PC-9 (cell line): ENCODE results near the gene FN3K. TPM values are rescaled to one million over a fixed set of nuclear protein-coding genes. Genes with fewer than 3 reads are reported as not detected.

ENCODE experiments used
- BruUV-seq: library from RNA; stranded (reverse); fragments of 400-500 nt; replicated peaks from 2 replicates; lab custom pipeline; 2021; lab: Mats Ljungman, UMichigan
- CTCF ChIA-PET: fragments of 300-600 bp; sonication (Branson Sonifier 250); formaldehyde crosslinking; loops from one replicate; lab custom pipeline; 2022; ENCODE audit warnings: antibody characterized with exemption; lab: Charles Lee
- POLR2A ChIA-PET: fragments of 300-600 bp; sonication (Branson Sonifier 250); formaldehyde crosslinking; loops from one replicate; lab custom pipeline; 2022; ENCODE audit warnings: antibody characterized with exemption; ENCODE audit not compliant: unreplicated experiment; lab: Charles Lee
- DNase-seq, 2 experiments: peaks; one replicate each; pipeline versions ENCODE4 v3.0.0 to v3.0.0-alpha.2; 2015 to 2022; ENCODE audit warnings: mixed read lengths in 1 of 2
- H2AFZ ChIP-seq: fragments of 200-600 bp; sonication (generic); 2 replicates; pipeline ENCODE4 v1.8.1; 2017; ENCODE audit warnings: antibody characterized with exemption
- H3F3A ChIP-seq: fragments of 200-600 bp; sonication (generic); 2 replicates; pipeline ENCODE4 v1.8.1; 2017; ENCODE audit warnings: antibody characterized with exemption, mild to moderate bottlenecking, low read depth; ENCODE audit not compliant: insufficient read depth
- H3K27ac ChIP-seq: fragments of 200-600 bp; sonication (generic); 2 replicates; pipeline ENCODE4 v1.6.1; 2016; ENCODE audit warnings: mixed run types
- H3K27me3 ChIP-seq: fragments of 200-600 bp; sonication (generic); 2 replicates; pipeline ENCODE4 v1.6.1; 2016; ENCODE audit warnings: low read depth, mixed run types; ENCODE audit not compliant: insufficient read depth
- H3K36me3 ChIP-seq: fragments of 200-600 bp; sonication (generic); 2 replicates; pipeline ENCODE4 v1.6.1; 2016; ENCODE audit warnings: low read depth, mixed run types
- H3K4me1 ChIP-seq: fragments of 200-600 bp; sonication (generic); replicated peaks from 2 replicates; pipeline ENCODE4 v1.6.1; 2016; ENCODE audit warnings: mixed run types; ENCODE audit not compliant: insufficient read depth
- H3K4me2 ChIP-seq: fragments of 200-600 bp; sonication (generic); 2 replicates; pipeline ENCODE4 v1.6.1; 2017; ENCODE audit warnings: mixed run types
- H3K4me3 ChIP-seq: fragments of 200-600 bp; sonication (generic); 2 replicates; pipeline ENCODE4 v1.6.1; 2016; ENCODE audit warnings: mixed run types
- H3K79me2 ChIP-seq: fragments of 200-600 bp; sonication (generic); 2 replicates; pipeline ENCODE4 v1.6.1; 2017; ENCODE audit warnings: low read depth, mixed run types
- H3K9me2 ChIP-seq: fragments of 200-600 bp; sonication (generic); 2 replicates; pipeline ENCODE4 v1.8.1; 2017; ENCODE audit warnings: mild to moderate bottlenecking; ENCODE audit not compliant: insufficient read depth
- H3K9me3 ChIP-seq: fragments of 200-600 bp; sonication (generic); 2 replicates; pipeline ENCODE4 v1.8.1; 2016; ENCODE audit warnings: low read depth; ENCODE audit not compliant: insufficient read depth
- H4K20me1 ChIP-seq: fragments of 200-600 bp; sonication (generic); 2 replicates; pipeline ENCODE4 v1.8.1; 2017; ENCODE audit not compliant: insufficient read depth
- EZH2 ChIP-seq: fragments of 200-600 bp; sonication (generic); IDR thresholded peaks from 2 replicates; pipeline ENCODE4 v1.8.0; 2017; ENCODE audit warnings: antibody characterized with exemption, low read depth
- intact Hi-C: fragments of 100-400 bp; cut with micrococcal nuclease; formaldehyde crosslinking; loops from one replicate; pipeline ENCODE4 v1.10.0; 2022; ENCODE audit not compliant: unreplicated experiment
- total RNA-seq: library from RNA; stranded (reverse); gene quantifications from 2 replicates; pipeline ENCODE4 v1.2.3, GENCODE V29; 2021
- TF ChIP-seq, protein P1 (sequence below): fragments of 200-600 bp; sonication (generic); conservative IDR thresholded peaks from 2 replicates; pipeline ENCODE4 v1.6.1; 2017; ENCODE audit warnings: mixed run types, antibody characterized with exemption, mild to moderate bottlenecking, moderate library complexity

FN3K gene
- total RNA-seq, 1 experiment from 2014 or later, result 14.0 TPM

DNA sequence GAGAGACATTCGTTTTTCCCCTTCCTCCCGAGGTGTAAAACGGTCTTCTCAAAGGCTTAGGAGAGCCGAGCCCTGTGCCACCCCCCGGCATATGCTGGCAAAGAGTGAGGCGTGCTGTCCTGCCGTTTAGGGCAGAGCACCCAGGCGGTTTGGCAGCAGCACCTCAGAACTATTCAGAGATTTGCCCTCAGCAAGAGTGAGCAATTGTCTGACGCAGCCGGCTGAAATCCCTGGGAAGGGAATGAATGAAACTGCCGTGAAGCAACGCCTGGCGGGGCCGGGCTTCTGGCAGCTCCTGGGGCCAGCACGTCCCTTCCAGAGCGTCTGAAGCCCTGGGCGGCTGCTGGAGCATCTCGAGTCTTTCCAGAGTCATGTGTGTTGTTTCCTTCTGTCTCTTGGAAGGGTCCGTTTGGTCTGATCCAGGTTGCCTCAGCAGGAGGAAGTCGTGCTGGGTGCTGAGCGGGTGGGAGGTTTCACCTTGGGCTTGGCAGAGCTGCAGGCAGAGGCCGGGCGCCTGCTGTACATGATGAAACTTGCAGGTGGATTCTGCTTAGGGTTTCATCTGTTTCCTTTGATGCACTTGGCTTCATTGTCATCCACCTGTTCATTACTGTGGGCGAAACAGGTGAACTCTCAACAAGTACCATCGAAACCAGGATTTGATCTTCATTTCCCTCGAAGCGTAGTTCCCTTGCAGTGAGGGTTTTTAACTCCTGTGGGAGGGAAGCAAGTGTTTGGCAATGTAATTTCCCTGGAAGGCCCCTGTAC lies 51.9 kb downstream of the FN3K start:
- no peaks in the 10 kb centered on the region for H3K9me3 ChIP-seq
- DNase-seq, result no peak
- no peaks in the 10 kb centered on the region for H3K9me2 ChIP-seq
- no peaks in the 10 kb centered on the region for H3K36me3 ChIP-seq
- H3K79me2 ChIP-seq, result no peaks in the 10 kb centered on the region
- no peaks in the 10 kb centered on the region for H3F3A ChIP-seq
- H3K27ac ChIP-seq, result no peak overlapping the region
- H2AFZ ChIP-seq, result no peak overlapping the region
- ChIA-PET POLR2A (no interaction called here), CTCF (interaction anchor here (0.7 to 0.9 kb wide), 2 partner anchors 265 to 525 kb away, joined by 3 read pairs; no protein-coding TSS in a partner anchor)
- no TSS peak for BruUV-seq
- no peaks in the 10 kb centered on the region for H3K27me3 ChIP-seq
- H4K20me1 ChIP-seq, result no peaks in the 10 kb centered on the region
- H3K4me2 ChIP-seq, result no peak overlapping the region
- intact Hi-C loops, result no loop called here
- no peaks in the 10 kb centered on the region for H3K4me1 ChIP-seq
- no peak for TF ChIP-seq EZH2
- TF ChIP-seq, protein P1, sequence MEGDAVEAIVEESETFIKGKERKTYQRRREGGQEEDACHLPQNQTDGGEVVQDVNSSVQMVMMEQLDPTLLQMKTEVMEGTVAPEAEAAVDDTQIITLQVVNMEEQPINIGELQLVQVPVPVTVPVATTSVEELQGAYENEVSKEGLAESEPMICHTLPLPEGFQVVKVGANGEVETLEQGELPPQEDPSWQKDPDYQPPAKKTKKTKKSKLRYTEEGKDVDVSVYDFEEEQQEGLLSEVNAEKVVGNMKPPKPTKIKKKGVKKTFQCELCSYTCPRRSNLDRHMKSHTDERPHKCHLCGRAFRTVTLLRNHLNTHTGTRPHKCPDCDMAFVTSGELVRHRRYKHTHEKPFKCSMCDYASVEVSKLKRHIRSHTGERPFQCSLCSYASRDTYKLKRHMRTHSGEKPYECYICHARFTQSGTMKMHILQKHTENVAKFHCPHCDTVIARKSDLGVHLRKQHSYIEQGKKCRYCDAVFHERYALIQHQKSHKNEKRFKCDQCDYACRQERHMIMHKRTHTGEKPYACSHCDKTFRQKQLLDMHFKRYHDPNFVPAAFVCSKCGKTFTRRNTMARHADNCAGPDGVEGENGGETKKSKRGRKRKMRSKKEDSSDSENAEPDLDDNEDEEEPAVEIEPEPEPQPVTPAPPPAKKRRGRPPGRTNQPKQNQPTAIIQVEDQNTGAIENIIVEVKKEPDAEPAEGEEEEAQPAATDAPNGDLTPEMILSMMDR, result no peak
- no peak overlapping the region for H3K4me3 ChIP-seq

DNA sequence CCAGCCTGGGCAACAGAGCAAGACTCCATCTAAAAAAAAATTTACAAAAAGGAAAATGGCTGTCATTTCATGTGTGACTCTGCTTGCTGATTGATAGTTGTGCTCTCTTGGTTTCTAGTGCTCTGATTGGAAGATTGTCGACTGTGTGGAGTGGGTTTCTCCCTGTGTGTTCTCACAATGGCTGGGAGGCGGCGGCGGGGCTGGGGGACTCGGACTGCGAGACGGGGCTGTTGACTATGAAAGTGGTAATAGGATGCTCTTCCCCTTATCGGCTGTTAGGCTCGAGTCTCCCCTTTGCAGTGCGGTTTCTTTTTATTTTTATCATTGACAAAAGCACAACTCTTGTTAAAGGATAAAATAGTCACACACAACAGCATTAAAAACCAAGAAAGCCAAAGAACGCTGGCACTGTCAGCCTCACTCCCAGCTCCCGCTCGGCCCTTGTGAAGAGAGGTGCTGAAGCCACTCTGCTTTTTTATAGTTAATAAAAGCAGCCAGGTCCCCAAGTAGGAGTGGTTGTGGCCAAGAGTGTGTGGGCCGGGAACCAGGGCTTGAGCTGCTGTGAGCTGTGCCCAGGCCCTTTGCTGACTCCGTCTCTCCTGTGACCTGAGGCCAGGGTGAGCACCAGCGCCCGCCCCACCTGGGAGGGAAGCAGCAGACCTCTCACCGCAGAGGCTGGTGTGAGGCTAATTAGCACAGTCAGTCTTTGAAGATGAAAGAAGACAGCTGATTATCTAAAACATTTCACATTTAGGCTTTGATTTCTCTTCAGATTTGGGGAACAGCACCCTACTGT lies 53.0 kb downstream of the FN3K start:
- H3K27ac ChIP-seq, result no peak overlapping the region
- no peak overlapping the region for H3K4me2 ChIP-seq
- H3K79me2 ChIP-seq, result no peaks in the 10 kb centered on the region
- H2AFZ ChIP-seq, result no peak overlapping the region
- H3K36me3 ChIP-seq, result no peaks in the 10 kb centered on the region
- H3K27me3 ChIP-seq, result no peaks in the 10 kb centered on the region
- no TSS peak for BruUV-seq
- no peaks in the 10 kb centered on the region for H3K4me1 ChIP-seq
- DNase-seq, result no peak
- intact Hi-C loops, result no loop called here
- no peak overlapping the region for H3K4me3 ChIP-seq
- no peaks in the 10 kb centered on the region for H3F3A ChIP-seq
- TF ChIP-seq, protein P1, result no peak
- no peak for TF ChIP-seq EZH2
- no peaks in the 10 kb centered on the region for H4K20me1 ChIP-seq
- H3K9me2 ChIP-seq, result no peaks in the 10 kb centered on the region
- ChIA-PET POLR2A (no interaction called here), CTCF (interaction anchor here (0.9 kb wide), 1 partner anchor 527 kb away, joined by 3 read pairs; no protein-coding TSS in a partner anchor)
- H3K9me3 ChIP-seq, result no peaks in the 10 kb centered on the region

DNA sequence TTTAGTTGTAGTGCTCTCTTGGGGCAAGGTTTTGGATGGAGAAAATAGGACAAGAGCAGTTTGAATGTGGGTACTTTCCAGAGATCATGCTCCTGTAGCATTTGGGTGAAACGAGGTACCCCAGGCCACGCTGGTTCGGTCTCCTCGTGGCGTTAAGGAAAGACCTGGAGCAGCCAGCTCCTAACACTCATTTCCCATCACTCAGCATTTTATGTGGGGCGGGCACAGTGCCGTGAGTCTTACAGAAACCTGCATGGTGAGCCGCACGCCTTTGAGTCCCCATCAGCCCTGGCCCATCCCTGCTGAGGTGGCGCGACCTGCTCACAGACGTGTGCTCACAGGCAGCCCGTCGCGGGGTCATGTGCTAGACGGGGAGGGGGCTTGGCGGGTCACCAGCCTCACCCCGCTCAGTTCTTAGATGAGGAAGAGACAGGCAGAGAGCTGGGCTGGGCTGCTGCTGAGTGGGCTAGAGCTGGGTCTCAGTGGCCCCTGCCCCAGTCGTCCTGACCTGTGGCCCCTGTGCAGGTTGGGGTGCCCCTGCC lies 53.7 kb downstream of the FN3K start:
- intact Hi-C loops, result no loop called here
- H3K27me3 ChIP-seq, result no peaks in the 10 kb centered on the region
- H3K36me3 ChIP-seq, result no peaks in the 10 kb centered on the region
- H3K4me2 ChIP-seq, result no peak overlapping the region
- no peak for TF ChIP-seq EZH2
- TF ChIP-seq, protein P1, result no peak
- no peaks in the 10 kb centered on the region for H3K9me2 ChIP-seq
- ChIA-PET POLR2A (no interaction called here), CTCF (no interaction called here)
- DNase-seq, result no peak
- H3F3A ChIP-seq, result no peaks in the 10 kb centered on the region
- no peaks in the 10 kb centered on the region for H3K79me2 ChIP-seq
- BruUV-seq, result no TSS peak
- no peaks in the 10 kb centered on the region for H4K20me1 ChIP-seq
- no peaks in the 10 kb centered on the region for H3K9me3 ChIP-seq
- H2AFZ ChIP-seq, result no peak overlapping the region
- no peak overlapping the region for H3K4me3 ChIP-seq
- no peaks in the 10 kb centered on the region for H3K4me1 ChIP-seq
- no peak overlapping the region for H3K27ac ChIP-seq
